SU-DHL-6 (cell line): ENCODE measurements around the gene UBALD2.

Experiments
- CTCF ChIP-seq: fragments of 200-600 bp; sonication (generic); IDR thresholded peaks from one replicate; pipeline ENCODE4 v1.5.1; 2017; ENCODE audit warnings: antibody characterized with exemption, mild to moderate bottlenecking, low read length, moderate library complexity; ENCODE audit not compliant: insufficient read depth, poor library complexity, severe bottlenecking
- EZH2phosphoT487 ChIP-seq: fragments of 200-600 bp; sonication (generic), shearing (Covaris generic); conservative IDR thresholded peaks from 2 replicates; pipeline ENCODE4 v1.6.1; 2018; ENCODE audit warnings: mild to moderate bottlenecking, antibody characterized with exemption, low read length, moderate library complexity, mixed read lengths

- TF ChIP-seq CTCF (no peak), EZH2phosphoT487 (no peak)
Observed at GRCh38 chr17:76246080-76247066, 18.8 kb upstream of the UBALD2 start.
